NB4 (cell line): ENCODE measurements around the gene MEN1.
A peak's percentile ranks its signal among the peaks of the same experiment; 100 is the strongest.

Experiments
- DNase-seq: peaks from one replicate; pipeline ENCODE4 v3.0.0; 2010; ENCODE audit warnings: low read depth
- H3K4me3 ChIP-seq: one replicate; pipeline ENCODE4 v1.5.1; 2011; ENCODE audit warnings: mild to moderate bottlenecking, low read depth, low read length, moderate library complexity
- CTCF ChIP-seq: IDR thresholded peaks from one replicate; pipeline ENCODE4 v1.5.1; 2012; ENCODE audit warnings: low read depth, low read length
- MAX ChIP-seq: IDR thresholded peaks from 2 replicates; pipeline ENCODE4 v1.6.1; 2011; ENCODE audit warnings: low read depth, low read length
- MYC ChIP-seq: IDR thresholded peaks from 2 replicates; pipeline ENCODE4 v1.6.1; 2011; ENCODE audit warnings: low read depth, low read length
- POLR2A ChIP-seq: IDR thresholded peaks from 2 replicates; pipeline ENCODE4 v1.6.1; 2011; ENCODE audit warnings: mild to moderate bottlenecking; ENCODE audit not compliant: insufficient read length; ENCODE audit errors: extremely low read depth

The MEN1 gene

DNA sequence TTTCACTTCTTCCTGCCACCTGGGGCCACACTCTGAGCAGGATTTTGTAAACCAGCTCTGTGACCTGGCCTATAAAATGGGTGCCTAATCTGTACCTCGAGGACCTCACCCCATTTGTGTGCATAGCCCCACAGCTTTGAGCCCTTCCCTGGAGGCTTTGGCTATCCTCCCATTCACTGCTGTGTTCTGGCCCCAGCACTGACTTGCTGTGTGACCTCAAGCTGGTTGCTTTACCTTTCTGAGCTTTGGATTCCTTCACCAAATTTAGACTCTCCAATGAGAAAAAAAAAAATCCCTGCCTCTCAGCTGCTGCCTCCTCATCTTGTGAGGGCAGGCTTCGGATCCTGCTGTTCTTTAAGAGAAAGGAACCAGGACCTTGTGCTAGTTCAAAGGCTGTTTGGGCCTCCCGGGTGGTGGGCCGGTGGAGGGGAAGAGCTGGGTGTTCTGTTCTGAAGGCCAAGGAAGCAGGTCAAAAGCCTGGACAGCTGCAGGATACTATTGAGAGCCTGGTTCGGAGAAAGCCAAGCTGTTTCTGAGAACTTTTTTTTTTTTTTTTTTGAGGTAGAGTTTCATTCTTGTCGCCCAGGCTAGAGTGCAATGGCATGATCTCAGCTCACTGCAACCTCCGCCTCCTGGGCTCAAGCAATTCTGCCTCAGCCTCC is 49.5 kb downstream of the MEN1 start:
- no peak for TF ChIP-seq POLR2A
- TF ChIP-seq CTCF = no peak
- no peak for TF ChIP-seq MAX
- TF ChIP-seq MYC = no peak
- H3K4me3 ChIP-seq = no peak overlapping the region
- no peak for DNase-seq

DNA sequence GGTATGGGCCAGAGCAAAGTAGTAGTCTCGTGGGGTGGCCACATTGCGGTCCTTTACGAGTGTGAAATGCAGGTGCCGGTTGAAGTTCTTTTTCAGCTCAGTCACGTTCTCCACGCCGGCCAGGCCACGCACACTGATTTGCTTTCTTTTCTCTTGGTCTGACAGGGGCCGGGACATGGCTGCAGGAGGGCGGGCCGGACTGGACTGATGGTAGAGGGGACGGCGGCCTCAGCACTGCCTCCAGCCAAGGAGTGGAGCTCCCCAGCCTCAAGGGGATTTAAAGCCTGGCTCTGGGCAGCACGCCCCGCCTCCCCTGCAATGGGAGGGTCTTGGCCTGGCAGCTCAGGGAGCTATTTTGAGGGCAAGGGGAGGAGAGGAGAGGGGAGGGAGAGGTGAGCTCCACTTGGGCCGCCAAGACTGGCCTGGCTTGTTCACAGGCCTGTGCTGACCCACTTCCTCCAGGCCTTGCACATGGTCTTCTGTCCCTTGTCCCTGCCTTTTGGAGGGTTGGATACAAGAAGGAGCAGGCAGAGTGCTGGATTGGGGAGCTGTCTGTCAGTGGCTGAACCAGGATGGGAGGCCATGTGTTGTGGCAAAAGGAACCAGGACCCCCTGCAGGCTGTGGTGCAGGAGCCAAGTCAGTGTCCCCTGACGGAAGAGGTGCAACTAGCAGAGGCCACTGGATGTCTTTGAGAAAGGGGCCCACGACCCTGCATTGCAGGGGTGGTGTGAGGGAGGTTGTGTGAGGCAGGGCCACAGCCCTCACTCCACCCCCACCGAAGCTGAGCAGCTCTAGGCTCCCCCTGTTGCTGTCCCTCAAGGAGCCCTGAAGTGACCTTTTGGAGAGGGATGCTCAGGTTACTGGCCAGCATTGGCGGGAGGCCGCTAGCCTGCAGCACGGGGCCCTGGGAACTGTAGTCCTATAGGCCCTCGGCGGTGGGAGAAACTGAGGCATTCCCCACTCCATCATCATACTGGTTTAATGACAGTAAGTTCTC is 50.3 kb downstream of the MEN1 start, which contains the start of gene PYGM:
Gene PYGM (minus strand): TSS at position 253 of the 998 bp plus-strand sequence. CDS start 76 bp downstream, at position 177.
- no peak within 1 kb of the TSS for H3K4me3 ChIP-seq
- DNase-seq = peak; percentile 73
- TF ChIP-seq POLR2A (no peak), MAX (peak; percentile 40; the same call in 1 of the 2 replicates), MYC (peak; percentile 67), CTCF (no peak)

DNA sequence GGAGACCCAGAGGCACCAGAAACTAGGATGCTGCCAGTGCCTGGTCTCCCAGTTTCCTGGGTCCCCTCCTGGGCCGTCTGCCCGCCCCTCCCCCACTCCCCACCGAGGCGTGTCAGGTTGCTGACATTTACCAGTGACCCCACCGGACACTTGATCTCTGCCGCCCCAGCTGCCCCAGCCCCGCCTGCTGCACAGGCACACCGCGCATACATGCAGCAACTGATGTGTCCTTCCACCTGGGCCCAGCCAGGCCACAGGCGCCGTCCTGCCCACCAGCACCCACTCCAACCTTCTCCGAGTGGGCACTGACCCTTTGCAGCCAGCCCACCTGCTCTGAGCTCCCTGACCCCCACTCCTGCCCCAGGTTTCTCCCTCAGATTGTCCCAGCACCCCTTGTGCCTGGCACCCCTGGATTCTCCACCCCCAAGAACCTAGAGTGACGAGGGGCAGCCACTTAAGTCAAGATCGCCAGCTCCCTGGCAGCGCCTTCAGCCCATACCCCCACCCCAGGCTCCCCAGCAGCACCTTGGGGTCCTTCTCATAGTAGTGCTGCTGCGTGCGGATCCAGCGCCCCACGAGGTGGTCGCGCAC is 51.1 kb downstream of the MEN1 start:
- no peak overlapping the region for H3K4me3 ChIP-seq
- TF ChIP-seq POLR2A (no peak), MAX (no peak), MYC (no peak), CTCF (no peak)
- no peak for DNase-seq

DNA sequence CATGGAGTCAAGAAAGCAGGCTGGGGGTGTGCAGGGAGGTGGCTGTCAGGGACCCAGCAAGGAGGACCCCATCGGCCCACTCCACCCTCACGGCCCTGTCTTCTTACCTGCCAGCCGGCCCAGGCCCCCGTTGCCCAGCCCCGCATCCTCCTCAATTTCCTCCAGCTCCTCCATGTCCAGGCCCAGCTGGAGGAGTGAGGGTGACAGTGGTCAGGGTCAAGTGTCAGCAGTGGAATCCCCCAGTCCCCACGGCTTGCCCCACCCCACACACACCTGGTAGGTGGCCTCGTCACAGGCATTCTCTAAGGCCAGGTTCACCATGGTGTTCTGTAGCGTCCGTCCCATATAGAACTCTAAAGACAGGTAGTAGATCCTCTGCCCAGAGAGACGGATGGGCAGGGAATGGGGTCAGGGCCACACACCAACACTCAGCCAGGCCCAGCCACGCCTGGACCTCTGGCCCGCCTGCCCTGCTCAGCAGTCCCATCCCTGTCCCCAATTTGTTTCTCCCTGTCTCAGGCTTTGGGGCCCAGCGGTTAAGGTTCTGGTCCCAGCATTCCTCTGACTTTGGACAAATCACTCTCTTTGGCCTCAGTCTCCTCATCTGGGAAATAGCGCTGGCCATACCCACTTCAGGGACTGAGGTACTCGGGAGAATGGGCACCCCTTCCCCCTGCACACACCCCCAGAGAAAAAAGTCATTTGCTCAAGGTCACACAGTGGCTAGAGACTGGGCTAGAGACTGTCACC is 51.8 kb downstream of the MEN1 start:
- no peak for TF ChIP-seq MYC
- no peak for TF ChIP-seq MAX
- TF ChIP-seq POLR2A = no peak
- no peak for TF ChIP-seq CTCF
- no peak for DNase-seq

More for the DNA sequence above, 51.8 kb downstream of the MEN1 start:
- no peak overlapping the region for H3K4me3 ChIP-seq
